Motor neuron (in vitro differentiated cells): ENCODE measurements around the gene VAMP7. TPM values are rescaled to one million over a fixed set of nuclear protein-coding genes. Genes with fewer than 3 reads are reported as not detected.
"Not testable (repeated sequence)": the region's sequence is repeated elsewhere in the genome, so short reads cannot be mapped to it uniquely, and the experiment has no call there.

ENCODE experiments used
- ATAC-seq, 8 experiments: fragments of 200-7000 bp; cut with Tn5 transposase; replicated peaks in 6 of 8; 2 replicates each; pipeline ENCODE4 v1.8.0; 2021; ENCODE audit warnings: mild to moderate bottlenecking in 8 of 8, moderate library complexity in 8 of 8
- H3K27ac ChIP-seq, 2 donors: fragments of 250-450 bp; sonication (Bioruptor Pico); 2 replicates each; pipeline ENCODE4 v1.9.0; 2021; ENCODE audit warnings: antibody characterized with exemption in 2 of 2, mild to moderate bottlenecking in 2 of 2, moderate library complexity in 1 of 2
- H3K4me1 ChIP-seq, 2 donors: fragments of 250-450 bp; sonication (Bioruptor Pico); replicated peaks in 1 of 2; 2 replicates each; pipeline ENCODE4 v1.6.1; 2021; ENCODE audit warnings: antibody characterized with exemption in 2 of 2, mild to moderate bottlenecking in 2 of 2, moderate library complexity in 1 of 2
- H3K4me3 ChIP-seq, 5 donors: fragments of 250-450 bp; sonication (Bioruptor Pico); 2 replicates each; pipeline ENCODE4 v1.9.0; 2021; ENCODE audit warnings: antibody characterized with exemption in 5 of 5, mild to moderate bottlenecking in 5 of 5, moderate library complexity in 4 of 5
- WGBS, 10 experiments: fragments of 450-650 bp; shearing (Covaris generic); methylation state at CpG; one replicate each; pipeline ENCODE4 v1.0.0; 2022; 5-methylcytosine and 5-hydroxymethylcytosine counted together
- in situ Hi-C, 9 experiments: fragments of 400-800 bp; cut with MboI; loops; one replicate each; pipeline ENCODE4 v1.15.0; 2021; ENCODE audit warnings: low sequenced_read_pairs in 9 of 9, low pct_unique_long_range_greater_than_20kb in 2 of 9; ENCODE audit not compliant: unreplicated experiment in 9 of 9
- total RNA-seq, 8 experiments: library from RNA; unstranded; fragments of 300-600 nt; gene quantifications; 2 replicates each; pipeline versions ENCODE4 v1.2.3 to v1.2.4, GENCODE V29; 2022

Gene VAMP7
- 10 to 100 TPM; 16.7 to 50.1 (median 25.9) TPM for total RNA-seq

GRCh38 chrX:155881158-155881993 lies at the start of gene VAMP7:
Gene VAMP7, plus strand, starts transcription at chrX:155881345. Its CDS starts 8,122 bp downstream, at chrX:155889467.
- peak within 1 kb of the TSS in 1 of 2 donors; percentile 40 for H3K27ac ChIP-seq
- WGBS, 10 experiments, result 7 to 69% (median 25%) methylated on average over 2 to 17 of the region's 48 CpGs; no CpG with 5 or more reads in 1 of the 10 experiments
- peak within 1 kb of the TSS; percentile 44 to 91 (median 67) for H3K4me3 ChIP-seq
- no peaks in the 10 kb centered on the region for H3K4me1 ChIP-seq
- ATAC-seq, result peak; percentile 97 to 100 (median 100)
- in situ Hi-C loops, result no loop called here

- no peak overlapping the region for H3K4me3 ChIP-seq
- 43 to 95% (median 70%) methylated on average over 1 to 3 of the region's 3 CpGs; no CpG with 5 or more reads in 1 of the 10 experiments for WGBS, 10 experiments
- no peak for ATAC-seq
- no peak overlapping the region for H3K27ac ChIP-seq
- in situ Hi-C loops, result no loop called here
- no peaks in the 10 kb centered on the region for H3K4me1 ChIP-seq
Observed at GRCh38 chrX:155841232-155841631, 39.9 kb upstream of the VAMP7 start.

GRCh38 chrX:155851786-155852185 lies 29.4 kb upstream of the VAMP7 start:
- H3K4me1 ChIP-seq, H3K27ac ChIP-seq, ATAC-seq, in situ Hi-C loops, H3K4me3 ChIP-seq: not testable (repeated sequence)
- 40 to 90% methylated on average over 1 to 2 of the region's 2 CpGs; no CpG with 5 or more reads in 8 of the 10 experiments for WGBS, 10 experiments

- Histone ChIP-seq H3K27ac (no peak overlapping the region), H3K4me1 (no peaks in the 10 kb centered on the region), H3K4me3 (no peak overlapping the region)
- in situ Hi-C loops, result no loop called here
- 0 to 20% (median 6%) methylated on average over 1 of the region's 1 CpG; no CpG with 5 or more reads in 4 of the 10 experiments for WGBS, 10 experiments
- peak in 1 of 8 experiments; percentile 31 for ATAC-seq
Observed at GRCh38 chrX:155857561-155857960, 23.6 kb upstream of the VAMP7 start.

GRCh38 chrX:155864655-155865054 lies 16.5 kb upstream of the VAMP7 start:
- H3K4me1 ChIP-seq, result no peaks in the 10 kb centered on the region
- in situ Hi-C loops, result no loop called here
- no peak overlapping the region for H3K27ac ChIP-seq
- peak in 2 of 8 experiments; percentile 22 to 41 for ATAC-seq
- H3K4me3 ChIP-seq, result no peak overlapping the region
- WGBS, 10 experiments, result 0 to 33% (median 7%) methylated on average over 1 of the region's 1 CpG; no CpG with 5 or more reads in 4 of the 10 experiments

- Histone ChIP-seq H3K4me3 (no peak overlapping the region), H3K27ac (no peak overlapping the region), H3K4me1 (no peaks in the 10 kb centered on the region)
- in situ Hi-C loops, result no loop called here
- WGBS, 10 experiments, result 28 to 86% (median 60%) methylated on average over 1 to 7 of the region's 18 CpGs; no CpG with 5 or more reads in 3 of the 10 experiments
- ATAC-seq, result no peak
Observed at GRCh38 chrX:155865193-155865592, 16.0 kb upstream of the VAMP7 start.

- in situ Hi-C loops, result no loop called here
- H3K4me3 ChIP-seq, result no peak overlapping the region
- no peak overlapping the region for H3K27ac ChIP-seq
- ATAC-seq, result no peak
- WGBS, 10 experiments, result 0 to 64% (median 27%) methylated on average over 1 to 4 of the region's 4 CpGs; no CpG with 5 or more reads in 2 of the 10 experiments
- H3K4me1 ChIP-seq, result no peaks in the 10 kb centered on the region
Observed at GRCh38 chrX:155867821-155868220, 13.3 kb upstream of the VAMP7 start.

- in situ Hi-C loops, result no loop called here
- H3K4me1 ChIP-seq, result no peaks in the 10 kb centered on the region
- H3K27ac ChIP-seq, result no peak overlapping the region
- no peak overlapping the region for H3K4me3 ChIP-seq
- no peak for ATAC-seq
Observed at GRCh38 chrX:155870958-155871357, 10.2 kb upstream of the VAMP7 start.

GRCh38 chrX:155871934-155872333 lies 9.2 kb upstream of the VAMP7 start:
- Histone ChIP-seq H3K4me1 (no peaks in the 10 kb centered on the region), H3K4me3 (no peak overlapping the region), H3K27ac (no peak overlapping the region)
- in situ Hi-C loops, result no loop called here
- no peak for ATAC-seq

GRCh38 chrX:155873188-155873587 lies 8.0 kb upstream of the VAMP7 start:
- Histone ChIP-seq H3K4me1 (no peaks in the 10 kb centered on the region), H3K4me3 (no peak overlapping the region), H3K27ac (no peak overlapping the region)
- WGBS, 10 experiments, result 0 to 93% (median 39%) methylated on average over 1 to 5 of the region's 5 CpGs; no CpG with 5 or more reads in 2 of the 10 experiments
- ATAC-seq, result peak in 2 of 8 experiments; percentile 65 to 82
- in situ Hi-C loops, result no loop called here

- H3K27ac ChIP-seq, result no peak overlapping the region
- 4 to 100% (median 48%) methylated on average over 1 to 24 of the region's 31 CpGs; no CpG with 5 or more reads in 1 of the 10 experiments for WGBS, 10 experiments
- in situ Hi-C loops, result no loop called here
- H3K4me3 ChIP-seq, result no peak overlapping the region
- peak in 2 of 8 experiments; percentile 34 to 39 for ATAC-seq
- H3K4me1 ChIP-seq, result no peaks in the 10 kb centered on the region
Observed at GRCh38 chrX:155874571-155875244, 6.4 kb upstream of the VAMP7 start.

- no peak overlapping the region for H3K4me3 ChIP-seq
- no peak overlapping the region for H3K27ac ChIP-seq
- in situ Hi-C loops, result no loop called here
- ATAC-seq, result no peak
- no peaks in the 10 kb centered on the region for H3K4me1 ChIP-seq
- 21 to 71% (median 32%) methylated on average over 1 to 3 of the region's 3 CpGs; no CpG with 5 or more reads in 1 of the 10 experiments for WGBS, 10 experiments
Observed at GRCh38 chrX:155876704-155877103, 4.4 kb upstream of the VAMP7 start.

GRCh38 chrX:155877288-155877687 lies 3.9 kb upstream of the VAMP7 start:
- in situ Hi-C loops, result no loop called here
- Histone ChIP-seq H3K4me3 (no peak overlapping the region), H3K4me1 (no peaks in the 10 kb centered on the region), H3K27ac (no peak overlapping the region)
- ATAC-seq, result no peak
- WGBS, 10 experiments, result 0 to 67% (median 14%) methylated on average over 1 of the region's 1 CpG; no CpG with 5 or more reads in 2 of the 10 experiments
